NOMO-1 (cell line): ENCODE measurements around the gene CCDC38.

Source experiments
- DNase-seq, 2 experiments: peaks; one replicate each; lab custom pipeline; 2025; ENCODE audit not compliant: unreplicated experiment in 2 of 2; lab: John Stamatoyannopoulos, UW

Gene CCDC38

DNA sequence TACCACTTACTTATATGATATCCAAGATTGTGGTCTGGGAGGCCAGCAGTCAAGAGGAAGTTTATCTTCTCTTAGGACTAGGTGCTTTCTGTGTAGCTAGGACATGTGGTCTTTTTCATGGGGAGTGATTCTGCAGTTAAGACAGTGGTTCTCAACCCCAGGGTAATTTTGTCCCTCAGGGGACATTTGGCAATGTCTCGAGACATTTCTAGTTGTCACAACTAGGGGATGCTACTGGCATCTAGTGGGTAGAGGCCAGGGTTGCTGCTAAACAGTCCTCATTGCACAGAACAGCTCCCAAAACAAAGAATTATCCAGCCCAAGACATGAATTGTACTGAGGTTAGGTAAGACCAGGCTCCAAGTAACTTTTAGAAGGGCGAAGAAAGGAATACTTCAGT, 20.7 kb upstream of the CCDC38 start:
- DNase-seq = peak; percentile 28 to 67

DNA sequence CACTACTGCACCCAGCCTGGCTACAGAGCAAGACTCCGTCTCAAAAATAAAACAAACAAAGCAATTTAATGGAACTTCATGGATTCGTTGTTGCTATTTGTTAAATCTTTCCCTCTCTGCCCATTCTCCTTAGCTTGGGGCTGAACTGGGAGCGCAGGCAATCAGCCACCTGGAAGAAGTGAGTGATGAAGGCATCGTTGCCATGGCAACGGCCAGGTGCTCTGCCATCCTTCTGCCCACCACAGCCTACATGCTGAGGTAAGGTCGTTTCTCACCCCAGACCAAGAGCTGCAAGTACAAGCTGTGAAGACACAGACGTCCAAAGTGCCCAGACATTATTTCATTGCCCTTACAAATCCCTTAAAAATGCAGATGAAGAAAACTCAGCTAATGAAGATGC, 19.8 kb upstream of the CCDC38 start:
- DNase-seq = no peak

DNA sequence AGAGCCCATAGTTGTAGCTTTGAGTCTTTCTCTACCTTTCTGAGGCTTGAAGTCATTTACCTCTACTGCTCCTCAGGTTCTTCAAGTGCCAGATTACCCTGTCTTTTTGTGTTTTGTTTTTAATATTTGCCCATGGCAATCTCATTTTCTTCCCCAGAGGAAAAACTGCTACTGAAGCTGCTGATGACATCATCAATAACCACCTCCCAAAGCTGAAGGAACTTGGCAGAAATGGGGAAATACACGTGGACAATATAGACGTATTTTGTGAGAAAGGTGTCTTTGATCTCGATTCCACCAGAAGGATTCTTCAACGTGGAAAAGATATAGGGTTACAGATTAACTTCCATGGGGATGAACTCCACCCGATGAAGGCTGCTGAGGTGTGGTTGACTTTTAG, 17.8 kb upstream of the CCDC38 start:
- no peak for DNase-seq

DNA sequence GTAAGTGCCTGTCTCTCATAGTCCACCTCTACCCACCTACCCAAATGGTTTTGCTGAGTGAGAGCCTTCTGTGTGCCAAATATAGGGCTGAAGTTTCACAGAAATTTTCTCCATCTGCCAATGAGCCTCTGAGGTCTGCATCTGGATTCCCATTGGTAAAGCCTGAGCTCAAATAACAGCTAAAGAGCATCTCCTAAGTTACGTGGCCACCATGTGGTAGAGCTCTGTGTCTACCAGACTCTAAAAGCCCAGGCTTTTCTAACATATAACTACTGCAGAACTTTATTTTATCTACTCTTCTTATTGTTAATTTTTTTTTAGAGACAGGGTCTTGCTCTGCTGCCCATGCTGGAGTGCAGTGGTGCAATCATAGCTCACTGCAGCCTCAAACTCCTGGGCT, 16.7 kb upstream of the CCDC38 start:
- peak in 1 of 2 experiments; percentile 27 for DNase-seq

DNA sequence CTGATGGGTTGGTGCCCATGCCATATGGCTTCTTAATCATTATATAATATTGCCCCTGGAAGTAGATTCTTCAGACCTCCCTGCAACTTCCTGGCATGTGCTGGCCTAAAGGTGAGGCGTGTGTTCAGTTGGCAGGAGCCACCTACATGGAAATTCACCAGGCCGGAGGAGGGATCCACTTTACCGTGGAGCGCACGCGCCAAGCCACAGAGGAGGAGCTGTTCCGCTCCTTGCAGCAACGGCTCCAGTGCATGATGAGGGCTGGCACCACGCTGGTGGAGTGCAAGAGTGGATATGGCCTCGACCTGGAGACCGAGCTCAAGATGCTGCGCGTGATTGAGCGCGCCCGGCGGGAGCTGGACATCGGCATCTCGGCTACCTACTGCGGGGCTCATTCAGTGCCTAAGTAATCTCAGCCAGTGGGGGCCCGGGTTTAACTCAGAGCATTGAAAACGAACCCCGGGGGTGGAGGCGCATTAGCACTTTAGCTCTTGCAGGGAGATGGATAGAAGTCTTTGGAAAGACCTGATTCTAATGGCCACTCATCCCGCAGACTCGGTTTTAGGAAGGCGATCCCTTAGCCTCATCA, 14.2 kb upstream of the CCDC38 start:
- no peak for DNase-seq

DNA sequence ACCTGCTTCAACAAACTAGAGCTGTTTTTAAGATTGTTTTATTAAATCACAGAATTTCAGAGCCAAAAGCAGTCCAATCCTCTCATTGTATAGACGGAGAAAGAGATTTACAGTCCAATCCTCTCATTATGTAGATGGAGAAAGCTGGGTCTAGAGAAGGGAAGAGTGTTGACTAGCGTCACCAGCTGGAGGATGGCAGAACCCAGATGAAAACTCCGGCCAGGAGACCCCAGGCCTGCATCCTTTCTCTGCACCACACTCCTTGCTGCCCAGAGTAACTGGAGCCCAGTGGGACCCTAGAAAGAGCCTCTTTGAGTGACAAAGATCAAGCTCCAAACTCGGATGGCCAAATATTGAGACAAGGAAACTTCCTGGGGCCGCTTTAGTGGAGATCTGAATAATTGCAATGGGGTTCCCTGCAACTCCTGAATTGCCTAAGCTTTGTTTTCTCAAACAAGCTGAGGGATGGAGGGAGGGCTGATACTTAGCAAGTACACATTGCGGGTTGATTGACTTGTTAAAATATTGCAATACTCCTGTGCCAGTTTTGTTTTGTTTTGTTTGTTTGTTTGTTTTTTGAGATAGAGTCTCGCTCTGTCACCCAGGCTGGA, 13.2 kb upstream of the CCDC38 start:
- no peak for DNase-seq

DNA sequence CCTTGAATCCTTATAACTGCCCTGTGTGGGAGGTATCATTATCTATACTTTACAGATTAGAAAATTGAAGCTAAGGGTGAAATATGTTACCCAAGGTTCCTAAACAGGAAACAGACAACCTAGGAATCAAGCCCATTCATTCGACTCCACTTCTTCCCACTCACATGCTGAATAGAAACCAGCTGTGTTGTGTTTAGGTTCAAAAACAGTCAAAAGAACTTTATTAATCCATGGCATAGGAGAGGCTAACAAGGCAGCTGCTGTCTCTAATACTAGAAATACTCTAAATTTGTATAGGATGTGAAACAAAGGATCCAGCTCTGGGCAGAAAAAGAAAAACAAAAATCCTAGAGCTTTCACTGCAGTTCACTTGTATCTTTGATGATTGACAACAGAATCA, 10.6 kb upstream of the CCDC38 start:
- DNase-seq = no peak

DNA sequence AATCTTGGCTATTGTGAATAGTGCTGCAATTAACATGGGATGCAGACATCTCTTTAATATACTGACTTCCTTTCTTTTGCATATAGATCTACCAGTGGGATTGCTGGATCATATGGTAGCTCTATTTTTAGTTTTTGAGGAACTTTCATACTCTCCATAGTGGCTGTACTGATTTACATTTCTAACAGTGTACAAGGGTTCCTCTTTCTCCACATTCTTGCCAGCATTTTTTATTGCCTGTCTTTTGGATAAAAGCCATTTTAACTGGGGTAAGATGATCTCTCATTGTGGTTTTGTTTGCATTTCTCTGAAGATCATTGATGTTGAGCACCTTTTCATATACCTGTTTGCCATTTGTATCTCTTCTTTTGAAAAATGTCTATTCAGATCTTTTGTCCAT, 9.1 kb upstream of the CCDC38 start:
- DNase-seq = peak in 1 of 2 experiments; percentile 55

DNA sequence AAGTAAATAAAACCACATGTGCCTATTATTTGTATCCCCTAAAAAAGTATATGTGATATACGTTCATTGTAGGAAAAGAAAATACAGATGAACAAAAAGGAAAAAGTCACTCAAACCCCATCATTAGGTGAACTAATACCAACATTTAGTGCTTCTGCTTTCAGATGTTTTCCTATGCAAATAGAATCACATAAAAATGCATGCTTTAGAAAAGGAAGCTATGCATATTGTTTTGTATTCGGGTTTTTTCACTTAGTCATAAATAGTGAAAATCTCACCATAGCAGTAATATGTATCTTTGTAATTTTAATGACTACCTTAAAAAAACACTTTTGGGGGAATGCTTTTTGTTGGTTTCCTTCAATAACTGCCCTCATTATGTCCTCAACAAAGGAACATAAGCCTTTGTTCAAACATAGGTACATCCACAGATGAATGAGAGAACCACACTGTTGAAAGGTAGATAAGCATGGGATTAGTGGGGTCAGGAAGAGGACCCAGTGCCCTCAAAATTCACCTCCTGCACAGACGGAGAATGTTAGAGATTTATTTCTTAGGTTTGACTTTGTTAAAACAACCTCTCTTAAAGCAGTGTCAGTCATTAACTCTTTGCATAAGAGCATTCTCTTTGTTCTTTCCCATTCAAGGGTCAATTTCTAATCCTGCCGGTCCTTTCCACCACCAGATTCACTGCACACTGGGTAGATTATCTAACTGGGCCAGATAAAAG, 7.2 kb upstream of the CCDC38 start:
- no peak for DNase-seq

DNA sequence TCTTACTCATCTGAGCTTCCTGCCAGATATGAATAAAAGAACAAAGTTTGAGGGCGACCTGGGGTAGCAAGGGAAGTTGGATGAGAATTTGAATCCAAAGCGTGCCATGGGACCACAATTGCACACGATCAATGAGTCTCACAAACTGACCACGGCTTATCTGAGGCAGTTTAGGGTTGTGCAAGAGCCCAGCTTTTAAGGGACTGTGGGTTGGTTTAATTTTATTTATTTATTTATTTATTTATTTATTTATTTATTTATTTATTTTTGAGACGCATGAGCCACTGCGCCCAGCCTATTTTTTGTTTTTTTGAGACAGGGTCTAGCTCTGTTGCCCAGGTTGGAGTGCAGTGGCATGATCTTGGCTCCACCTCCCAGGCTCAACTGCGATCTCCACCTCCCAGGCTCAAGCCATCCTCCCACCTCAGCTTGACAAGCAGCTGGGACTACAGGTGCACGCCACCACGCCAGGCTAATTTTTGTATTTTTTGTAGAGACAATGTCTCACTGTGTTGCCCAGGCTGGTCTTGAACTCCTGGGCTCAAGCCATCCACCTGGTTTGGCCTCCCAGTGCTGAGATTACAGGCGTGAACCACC, 1.8 kb upstream of the CCDC38 start:
- DNase-seq = no peak

DNA sequence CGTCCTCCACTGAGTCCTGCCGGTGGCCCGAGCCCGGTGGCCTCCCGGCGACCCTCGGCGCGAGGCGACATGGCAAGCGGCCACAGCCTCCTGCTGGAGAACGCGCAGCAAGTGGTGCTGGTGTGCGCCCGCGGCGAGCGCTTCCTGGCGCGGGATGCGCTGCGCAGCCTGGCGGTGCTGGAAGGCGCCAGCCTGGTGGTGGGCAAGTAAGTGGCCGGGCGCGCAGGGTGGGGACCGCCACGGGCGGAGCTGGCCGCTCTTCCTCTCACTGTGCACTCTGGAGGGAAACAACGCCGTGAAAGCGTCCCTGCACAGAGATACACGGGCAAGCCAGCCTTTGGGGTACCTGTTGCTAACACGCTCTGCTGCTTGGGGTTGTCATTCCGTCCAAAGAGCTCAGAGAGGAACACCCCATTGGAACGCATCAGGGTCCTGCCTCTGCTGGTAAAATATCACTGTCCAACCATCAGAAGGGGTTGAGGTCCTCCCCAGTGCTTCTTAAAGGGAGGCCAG, 972 bp upstream of the CCDC38 start, which contains the start of gene AMDHD1:
TSS of gene AMDHD1 (plus strand) at position 2 of the 513 bp plus-strand sequence. CDS start at position 70, 68 bp downstream.
- DNase-seq = peak; percentile 54 to 63

DNA sequence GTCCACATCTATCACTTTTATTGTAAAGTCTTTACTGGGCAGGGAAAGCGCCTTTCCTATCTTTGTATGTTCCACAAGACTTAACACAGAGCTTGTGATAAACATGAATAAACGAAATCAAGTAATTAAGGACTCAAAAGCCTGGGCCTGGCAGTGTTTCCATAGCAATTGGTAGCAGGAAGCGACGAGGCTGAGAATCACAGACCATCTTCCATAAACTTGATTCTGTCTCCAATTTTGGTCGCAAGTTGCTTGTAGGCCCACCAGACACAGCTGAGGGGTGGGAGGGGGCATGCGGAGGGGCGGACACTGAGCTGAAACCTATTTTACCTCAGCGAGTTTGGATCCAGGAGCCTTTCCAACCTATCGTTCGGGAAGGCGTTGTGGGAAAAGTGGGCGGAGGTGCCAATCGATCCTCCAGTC, 302 bp downstream of the CCDC38 start:
- DNase-seq = no peak

DNA sequence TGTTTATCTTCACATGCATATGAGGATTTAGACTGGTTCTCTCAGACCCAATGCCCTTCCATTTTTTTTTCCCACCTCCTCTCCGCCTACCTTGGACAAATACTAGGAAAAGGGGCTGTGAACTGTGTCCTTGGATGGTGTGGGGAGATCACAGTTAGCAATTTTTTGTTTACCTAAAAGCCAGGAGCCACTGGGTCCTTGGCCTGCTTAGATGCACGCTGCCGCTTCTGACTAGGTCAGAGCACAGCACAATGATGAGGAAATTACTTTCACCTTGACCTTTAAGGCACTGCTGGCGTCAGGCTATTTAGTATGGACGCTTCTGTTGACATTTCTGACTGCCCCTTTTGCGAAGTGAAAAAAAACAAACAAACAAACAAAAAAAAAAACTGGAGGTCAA, 1.9 kb downstream of the CCDC38 start:
- no peak for DNase-seq

DNA sequence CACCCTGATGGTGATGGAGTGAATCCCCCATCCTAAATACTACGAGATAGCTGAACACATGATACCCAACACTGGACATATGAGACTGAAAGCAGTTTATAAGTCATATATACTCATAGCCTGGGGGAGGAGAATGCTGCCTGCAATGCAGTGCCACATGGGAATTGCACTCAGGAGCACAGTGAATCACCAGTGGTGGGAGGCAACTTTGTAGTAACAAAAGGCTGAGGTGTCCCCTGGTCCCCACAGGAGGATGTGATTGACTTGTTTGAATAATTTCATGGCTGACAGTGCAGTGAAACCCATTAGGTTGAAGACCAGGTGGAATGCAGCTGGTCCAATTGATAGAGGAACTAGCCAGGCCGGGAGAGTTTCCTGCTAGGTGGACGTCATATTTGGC, 20.2 kb downstream of the CCDC38 start:
- DNase-seq = peak in 1 of 2 experiments; percentile 54

DNA sequence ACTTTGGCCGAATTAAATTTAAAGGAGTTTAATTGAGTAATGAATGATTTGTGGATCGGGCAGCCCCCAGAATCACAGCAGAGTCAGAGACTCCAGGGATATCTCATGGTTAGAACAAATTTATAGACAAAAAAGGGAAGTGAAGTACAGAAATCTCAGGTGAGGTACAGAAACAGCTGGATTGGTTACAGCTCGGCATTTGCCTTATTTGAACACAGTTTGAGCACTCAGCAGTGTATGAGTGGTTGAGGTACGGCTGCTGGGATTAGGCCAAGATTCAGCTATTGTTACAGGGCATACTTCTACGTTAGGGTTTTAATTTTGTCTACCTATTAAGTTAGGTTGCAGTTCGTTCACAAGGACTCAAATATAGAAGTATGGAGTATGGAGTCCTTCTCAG, 23.3 kb downstream of the CCDC38 start:
- no peak for DNase-seq

DNA sequence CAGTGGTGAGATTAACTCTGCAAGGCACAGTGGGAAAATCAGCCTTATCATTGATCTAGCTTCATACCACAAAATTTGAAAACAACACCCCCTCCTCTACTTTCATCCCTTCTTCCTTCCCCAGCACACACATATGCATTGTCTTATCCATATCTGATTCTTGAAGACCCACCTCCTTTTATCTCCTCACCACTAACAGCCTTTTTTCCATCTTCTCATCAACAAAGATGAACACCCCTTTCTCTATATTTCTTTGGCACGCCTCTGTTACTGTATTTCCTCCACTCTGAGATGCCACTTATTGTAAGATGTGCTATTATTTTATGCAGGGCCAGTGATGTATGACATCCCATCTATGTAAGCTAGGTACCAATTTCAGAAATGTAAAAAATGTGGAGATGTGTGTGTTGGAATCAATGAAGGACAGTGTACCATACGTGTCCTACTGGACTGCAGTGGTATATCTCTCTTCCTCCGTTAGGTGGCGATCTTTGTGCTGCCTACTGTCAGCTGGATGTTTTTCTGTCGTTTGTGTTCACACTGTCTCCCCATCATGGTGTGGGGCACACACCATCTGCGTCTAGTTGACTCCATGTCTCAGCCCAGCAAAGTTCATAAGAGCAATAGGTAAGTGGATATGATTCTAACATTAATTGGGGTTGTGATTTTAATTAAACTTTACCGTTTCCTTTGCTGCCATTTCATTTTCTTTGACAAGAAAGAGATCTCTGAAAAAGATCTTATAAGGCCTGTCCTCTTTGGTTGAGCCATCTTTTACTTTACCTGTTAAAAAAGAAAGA, 24.0 kb downstream of the CCDC38 start:
- DNase-seq = peak; percentile 18 to 68

DNA sequence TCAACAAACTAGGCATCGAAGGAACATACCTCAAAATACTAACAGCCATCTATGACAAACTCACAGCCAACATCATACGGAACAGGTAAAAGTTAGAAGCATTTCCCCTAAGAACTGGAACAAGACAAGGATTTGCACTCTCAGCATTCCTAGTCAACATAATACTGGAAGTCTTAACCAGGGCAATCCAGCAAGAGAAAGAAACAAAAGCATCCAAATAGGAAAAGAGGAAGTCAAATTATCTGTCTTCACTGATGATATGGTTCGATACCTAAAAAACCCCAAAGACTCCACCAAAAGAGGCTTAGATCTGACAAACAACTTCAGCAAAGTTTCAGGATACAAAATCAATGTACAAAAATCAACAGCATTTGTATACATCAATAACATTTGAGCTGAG, 32.5 kb downstream of the CCDC38 start:
- DNase-seq = no peak

DNA sequence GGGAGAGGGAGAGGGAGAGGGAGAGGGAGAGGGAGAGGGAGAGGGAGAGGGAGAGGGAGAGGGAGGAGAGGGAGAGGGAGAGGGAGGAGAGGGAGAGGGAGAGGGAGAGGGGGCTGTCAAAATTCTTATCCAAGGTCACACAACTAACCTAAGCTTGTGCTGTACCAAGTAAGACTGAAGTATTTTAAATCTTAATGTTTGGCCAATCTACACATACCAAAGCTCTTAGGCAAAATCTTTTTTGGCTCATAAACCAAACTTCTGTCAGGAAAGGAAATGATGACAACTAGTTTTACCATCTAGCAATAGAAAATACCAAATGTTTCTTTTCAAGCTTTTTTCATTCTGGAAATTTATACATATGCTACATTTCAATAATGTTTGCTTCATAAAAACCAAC, 33.8 kb downstream of the CCDC38 start:
- DNase-seq = no peak

DNA sequence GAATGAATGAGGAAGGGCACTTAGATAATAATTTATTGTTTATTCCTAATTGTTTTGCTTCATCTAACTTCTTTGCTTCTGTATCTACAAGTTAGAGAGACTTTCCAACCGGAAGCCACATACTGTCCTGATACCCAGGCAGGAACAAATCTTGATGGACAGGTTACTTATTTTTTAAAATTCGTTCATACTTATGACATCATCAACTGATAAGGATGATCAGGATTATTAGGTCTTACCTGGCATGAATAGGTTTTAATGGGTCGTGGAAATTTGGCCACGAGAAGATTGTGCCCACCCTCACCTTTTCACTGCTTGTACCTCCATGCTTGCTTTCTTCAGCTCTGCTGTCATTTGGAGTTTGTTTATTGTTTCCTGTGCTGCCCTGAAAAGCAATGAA, 44.3 kb downstream of the CCDC38 start:
- DNase-seq = no peak

DNA sequence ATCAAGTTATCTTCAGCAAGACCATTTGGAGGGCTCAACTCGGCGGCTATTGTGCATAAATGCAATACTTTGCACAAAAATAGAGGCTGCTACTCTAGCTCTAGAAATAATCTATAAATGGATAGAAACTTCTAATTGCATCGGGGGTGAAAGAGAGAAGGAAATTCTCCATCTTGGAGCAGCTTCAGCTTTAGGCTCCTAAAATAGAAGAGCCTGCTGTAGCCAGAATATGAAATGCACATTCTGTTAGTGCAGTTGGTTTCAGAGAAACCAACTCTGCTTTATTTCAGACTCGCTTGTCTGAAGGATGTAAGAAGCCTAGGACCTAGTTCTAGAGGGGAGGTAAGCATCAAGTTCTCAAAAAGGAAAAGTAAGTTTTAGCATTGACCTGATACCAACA, 45.6 kb downstream of the CCDC38 start:
- DNase-seq = no peak

DNA sequence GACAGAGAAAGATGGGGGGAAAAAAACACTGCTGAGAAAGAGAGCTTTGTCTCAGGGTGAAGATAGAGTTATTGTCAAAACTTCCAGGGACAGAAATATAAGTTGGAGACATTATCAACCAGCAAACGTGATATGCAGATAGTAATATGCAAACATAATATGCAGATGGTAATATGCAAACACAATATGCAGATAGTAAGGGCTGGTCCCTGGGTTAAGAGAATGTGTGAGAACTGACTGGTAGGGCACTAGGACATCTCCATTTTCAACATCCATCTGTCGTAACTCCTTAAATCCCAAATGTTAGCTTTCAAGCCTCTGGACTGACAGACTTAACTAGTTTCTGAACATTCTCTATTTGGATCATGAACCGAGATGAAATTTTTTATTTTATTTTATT, 51.5 kb downstream of the CCDC38 start:
- DNase-seq = no peak
